Femur (tissue), 1 donor: ENCODE results near the gene SLC46A2.

Experiments used
- DNase-seq: peaks from one replicate; pipeline ENCODE4 v3.0.0-alpha.2; 2017

The SLC46A2 gene

GRCh38 chr9:112885324-112885723 is 5.4 kb downstream of the SLC46A2 start:
- no peak for DNase-seq

GRCh38 chr9:112884721-112885120 is 6.0 kb downstream of the SLC46A2 start:
- no peak for DNase-seq

DNA sequence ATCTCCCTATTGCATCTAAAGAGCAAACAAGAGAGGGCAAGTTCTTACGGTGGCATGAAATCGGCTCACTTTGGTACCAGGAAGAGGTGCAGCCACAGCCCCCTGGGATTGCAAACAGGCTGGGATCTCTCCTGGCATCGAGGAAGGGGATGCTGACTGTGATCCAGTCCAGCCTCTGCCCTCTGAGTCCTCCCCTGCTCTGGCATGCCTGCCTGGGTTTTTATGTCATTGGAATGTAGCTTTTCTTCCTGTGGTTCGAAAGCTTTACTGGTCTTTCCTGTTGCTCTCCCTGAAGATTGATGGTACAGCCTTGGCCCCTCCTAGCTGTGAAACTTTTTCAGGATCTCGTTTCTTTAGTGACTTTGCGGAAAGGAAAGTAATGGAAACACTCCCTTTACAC is 6.6 kb downstream of the SLC46A2 start:
- no peak for DNase-seq

DNA sequence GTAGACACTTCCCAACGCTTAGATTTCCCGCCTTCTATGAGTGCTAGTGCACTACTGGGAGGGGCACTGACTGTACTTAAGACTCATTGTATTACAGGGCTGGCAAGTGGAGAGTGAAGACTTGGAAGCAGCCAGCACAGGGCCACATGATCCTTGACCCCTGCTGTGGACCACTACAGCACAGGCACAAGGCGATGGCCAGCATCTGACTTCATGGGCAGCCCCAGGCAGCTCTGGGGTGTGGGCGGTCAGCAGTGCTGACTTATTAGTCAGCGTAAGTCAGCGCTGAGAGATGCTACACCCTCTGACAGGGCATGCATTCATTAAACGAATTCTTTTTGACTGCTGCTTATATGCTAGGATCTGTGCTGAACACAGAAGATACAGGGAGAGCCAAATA is 9.3 kb downstream of the SLC46A2 start:
- DNase-seq, result no peak

GRCh38 chr9:112880650-112881049 is 10.0 kb downstream of the SLC46A2 start:
- no peak for DNase-seq

- DNase-seq, result no peak
Measured at GRCh38 chr9:112878752-112879151, 11.9 kb downstream of the SLC46A2 start.

DNA sequence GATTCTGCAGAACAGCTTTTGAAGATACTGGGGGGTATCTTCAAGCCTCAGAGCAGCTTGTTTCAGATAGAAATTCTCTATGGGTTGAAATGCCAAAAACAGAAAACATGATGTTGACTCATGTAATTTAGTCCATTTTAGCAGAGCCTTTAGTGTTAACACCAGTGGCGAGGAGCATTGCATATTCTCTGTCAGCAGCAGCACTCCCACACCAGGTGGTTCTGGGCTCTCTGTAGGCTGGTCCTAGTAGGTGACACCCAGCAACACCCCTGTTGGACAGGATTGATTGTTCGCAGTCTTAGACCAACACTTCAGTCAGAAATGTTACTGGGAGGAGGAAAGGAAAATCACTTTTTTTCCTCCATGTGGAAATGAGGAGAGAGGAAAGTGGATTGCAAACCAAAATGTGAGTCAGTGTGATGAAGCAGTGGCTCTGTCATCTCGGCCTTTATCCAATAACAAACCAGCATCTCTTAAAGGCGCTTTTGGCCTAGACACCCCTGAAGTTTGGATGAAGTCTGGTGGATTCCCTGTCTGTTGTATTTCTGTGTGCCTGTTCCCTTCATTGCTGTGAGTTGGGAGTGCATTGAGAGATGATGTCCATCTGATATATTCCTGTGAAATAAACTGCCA is 16.8 kb downstream of the SLC46A2 start:
- DNase-seq, result no peak

GRCh38 chr9:112872019-112872418 is 18.7 kb downstream of the SLC46A2 start:
- DNase-seq, result no peak

DNA sequence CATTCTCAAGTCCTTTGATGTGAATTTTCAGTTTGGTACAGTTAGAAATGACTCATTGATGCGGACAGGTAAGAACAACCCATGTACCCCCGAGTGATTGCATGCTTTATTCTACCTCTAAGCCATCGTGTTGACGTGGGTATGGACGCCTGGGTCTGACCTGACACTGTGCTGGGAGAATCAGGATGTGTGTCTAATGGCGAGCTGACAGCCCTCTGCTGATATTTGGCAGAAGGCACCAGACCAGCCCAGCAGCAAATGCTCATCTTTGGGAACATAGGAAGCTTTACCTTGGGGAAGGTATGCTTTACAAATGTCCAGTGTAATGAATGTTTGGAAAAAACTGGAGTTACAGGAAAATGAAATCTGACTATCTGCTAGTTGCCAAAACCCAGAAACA is 20.1 kb downstream of the SLC46A2 start:
- no peak for DNase-seq

DNA sequence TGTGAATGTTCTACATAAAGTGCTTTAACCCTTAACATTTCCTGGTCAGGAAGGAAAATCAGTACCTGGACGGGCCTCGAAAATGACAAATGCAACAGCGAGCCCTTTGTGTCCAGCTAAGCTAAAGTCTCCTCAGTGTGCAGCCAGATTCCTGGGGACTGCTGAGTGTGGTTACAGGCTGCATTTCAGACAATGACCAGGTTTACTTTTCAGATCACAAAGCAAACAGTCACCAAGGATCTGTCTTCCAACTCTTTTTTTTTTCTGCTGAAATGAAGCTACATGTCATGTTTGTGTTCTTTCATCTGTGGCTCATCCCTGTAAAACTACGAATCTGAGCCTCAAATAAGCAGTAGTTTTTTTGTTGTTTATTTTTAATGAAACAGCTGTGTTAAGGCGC is 20.8 kb downstream of the SLC46A2 start:
- no peak for DNase-seq

DNA sequence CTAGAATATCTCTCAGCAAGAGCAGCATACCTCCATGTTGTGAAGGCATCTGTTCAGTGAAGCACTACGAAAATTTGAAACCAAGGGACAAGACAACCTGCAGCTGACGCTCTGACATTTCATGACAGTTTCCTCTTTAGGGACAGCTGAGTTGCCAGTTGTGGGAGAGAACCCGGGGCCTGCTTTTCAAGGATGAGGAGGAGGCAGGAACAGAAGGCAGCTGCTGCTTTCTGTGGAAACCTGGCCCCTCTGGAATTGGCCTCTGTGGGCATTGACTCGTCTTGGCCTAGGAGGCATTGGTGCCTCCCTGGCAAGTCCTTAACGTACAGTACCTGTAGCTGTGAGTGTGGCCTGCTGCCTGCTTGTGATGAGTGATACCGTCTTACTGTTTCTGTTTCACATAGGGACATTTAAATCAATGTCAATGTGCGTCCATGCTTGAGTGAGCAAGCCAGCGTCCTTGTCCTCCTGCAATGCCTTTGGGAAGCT is 21.6 kb downstream of the SLC46A2 start:
- DNase-seq, result no peak

DNA sequence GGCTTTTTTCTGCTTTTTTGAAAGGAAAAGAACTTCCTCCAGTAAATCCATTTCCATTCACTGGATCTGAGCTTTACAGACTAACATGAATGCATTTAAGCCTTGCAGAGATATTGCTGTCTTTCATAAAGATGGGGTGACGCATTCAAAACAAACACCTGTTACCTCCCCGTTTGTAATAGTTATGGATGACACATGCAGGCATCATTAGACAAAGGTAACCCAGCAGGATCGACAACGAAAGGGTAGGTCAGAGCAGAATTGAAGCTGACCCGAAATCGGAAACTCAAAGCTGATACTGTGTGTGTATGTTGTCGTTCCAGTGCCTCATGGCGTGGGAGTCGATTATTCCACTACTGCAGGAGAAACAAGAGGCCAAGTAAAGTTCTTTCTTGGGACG is 22.2 kb downstream of the SLC46A2 start:
- no peak for DNase-seq

- DNase-seq, result no peak
Measured at GRCh38 chr9:112867275-112867991, 23.2 kb downstream of the SLC46A2 start.

DNA sequence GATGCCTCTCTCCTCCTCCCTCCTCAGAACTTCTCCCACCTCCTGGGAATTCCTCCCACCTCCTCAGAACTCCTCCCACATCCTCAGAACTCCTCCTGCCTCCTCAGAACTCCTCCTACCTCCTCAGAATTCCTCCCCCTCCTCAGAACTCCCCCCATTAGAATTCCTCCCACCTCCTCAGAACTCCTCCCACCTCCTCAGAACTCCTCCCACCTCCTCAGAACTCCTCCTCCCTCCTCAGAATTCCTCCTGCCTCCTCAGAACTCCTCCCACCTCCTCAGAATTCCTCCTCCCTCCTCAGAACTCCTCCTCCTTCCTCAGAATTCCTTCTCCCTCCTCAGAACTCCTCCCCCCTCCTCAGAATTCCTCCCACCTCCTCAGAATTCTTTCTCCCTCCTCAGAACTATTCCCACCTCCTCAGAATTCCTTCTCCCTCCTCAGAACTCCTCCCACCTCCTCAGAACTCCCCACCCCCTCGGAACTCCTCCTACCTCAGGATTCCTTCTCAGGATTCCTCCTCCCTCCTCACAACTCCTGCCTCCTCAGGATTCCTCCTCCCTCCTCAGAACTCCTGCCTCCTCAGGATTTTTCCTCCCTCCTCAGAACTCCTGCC is 23.9 kb downstream of the SLC46A2 start:
- DNase-seq, result no peak

GRCh38 chr9:112864982-112865381 is 25.7 kb downstream of the SLC46A2 start:
- DNase-seq, result no peak

DNA sequence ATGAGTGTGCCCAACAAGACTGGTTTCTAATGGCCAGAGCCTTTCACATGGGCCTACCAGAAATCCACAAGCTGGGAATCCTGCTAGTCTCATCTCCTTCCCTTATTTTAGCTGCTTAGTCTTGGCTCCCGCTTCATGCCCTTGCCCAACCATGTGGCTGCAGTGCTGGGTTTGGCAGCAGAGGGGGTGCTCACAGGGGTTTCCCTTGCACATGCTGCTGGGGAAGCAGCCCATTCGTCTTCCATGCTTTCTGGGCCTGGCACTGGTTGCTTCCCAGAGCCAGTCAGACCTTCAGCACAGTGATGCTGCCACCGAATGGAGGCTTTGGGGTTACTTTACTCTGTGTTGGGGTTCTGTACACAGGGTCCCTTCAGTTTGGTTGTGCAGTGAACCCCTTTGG is 26.3 kb downstream of the SLC46A2 start:
- no peak for DNase-seq

DNA sequence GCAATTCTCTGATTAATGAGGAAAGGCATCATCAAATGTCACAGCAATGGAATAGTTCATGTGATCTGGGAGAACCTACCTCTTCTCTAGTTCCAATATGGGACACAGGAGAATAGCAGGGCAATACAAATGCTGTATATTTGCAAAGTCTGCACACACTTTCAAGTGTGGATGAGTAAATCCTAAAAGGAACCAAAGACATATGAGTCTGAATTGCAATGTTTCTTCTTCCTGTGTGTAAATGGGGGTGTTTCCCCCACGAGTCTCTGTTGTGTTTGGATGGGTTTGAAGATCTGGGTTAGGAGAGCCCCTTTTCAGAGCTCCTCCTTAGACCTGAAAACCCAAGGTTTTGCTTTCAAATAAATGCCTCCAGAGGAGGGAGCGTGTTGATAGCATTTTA is 26.9 kb downstream of the SLC46A2 start:
- no peak for DNase-seq

- DNase-seq, result no peak
Measured at GRCh38 chr9:112863214-112863613, 27.5 kb downstream of the SLC46A2 start.

DNA sequence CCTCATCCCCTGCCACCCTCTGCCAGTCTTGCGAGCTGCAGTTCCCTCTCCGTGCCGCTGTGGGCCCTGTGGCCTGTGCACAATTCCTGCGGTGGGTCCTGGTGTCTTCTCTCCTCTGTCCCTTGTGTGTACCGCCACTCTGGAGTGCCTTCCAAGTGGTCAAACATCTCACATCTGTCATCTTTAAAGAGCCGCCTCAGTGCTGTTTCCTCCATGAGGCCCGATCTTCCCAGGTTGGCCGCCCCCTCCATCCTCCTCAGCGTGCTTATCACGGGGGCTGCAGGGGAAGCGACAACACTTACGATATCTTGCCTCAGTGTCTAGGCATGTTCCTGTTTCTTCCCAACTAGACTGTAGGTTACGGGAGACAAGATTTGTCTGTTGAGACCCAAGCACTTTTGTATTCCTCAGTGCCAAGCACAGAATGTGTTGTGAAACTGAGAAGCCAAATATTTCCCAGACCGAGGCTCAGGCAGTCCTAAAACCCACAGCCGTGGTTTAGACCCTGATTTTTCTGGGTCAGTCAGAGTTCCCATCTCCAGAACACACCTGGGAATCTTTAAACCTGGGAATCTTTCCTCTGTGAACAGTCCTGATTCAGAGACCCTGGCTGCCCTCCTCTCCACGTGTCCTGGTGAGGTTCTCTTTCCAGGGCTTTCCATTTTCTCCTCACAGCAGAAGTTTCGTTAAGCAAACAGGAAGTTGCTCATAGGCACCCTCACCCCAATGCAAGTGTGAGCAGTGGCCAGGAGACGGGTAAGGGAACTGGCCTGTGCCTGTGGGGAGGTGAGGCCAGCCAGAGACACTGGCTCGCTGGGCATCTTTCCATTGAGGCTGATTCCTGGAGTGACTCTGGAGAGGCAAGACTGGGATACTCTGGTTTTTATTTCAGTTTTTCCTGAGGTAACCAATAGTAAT is 28.8 kb downstream of the SLC46A2 start:
- no peak for DNase-seq

DNA sequence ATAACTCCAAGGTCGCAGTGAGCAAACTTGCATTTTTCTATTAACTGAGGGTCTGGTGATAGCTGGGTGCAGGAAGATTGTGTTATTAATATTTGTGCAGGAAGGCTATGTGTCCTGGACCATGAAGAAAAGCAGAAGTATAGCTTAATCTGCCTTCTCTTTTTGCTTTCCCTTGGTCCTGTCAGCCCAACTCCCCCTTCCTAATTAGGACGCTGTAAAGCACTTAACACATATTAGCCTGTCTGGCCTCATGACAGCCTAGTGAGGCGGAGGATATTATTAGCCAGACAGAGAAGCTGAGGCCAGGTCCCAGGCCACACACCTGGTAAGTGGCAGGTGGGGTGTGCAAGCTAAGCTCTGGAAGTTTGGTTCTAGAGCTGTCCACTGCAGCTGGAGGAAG is 29.5 kb downstream of the SLC46A2 start:
- DNase-seq, result no peak

GRCh38 chr9:112860451-112860850 is 30.2 kb downstream of the SLC46A2 start:
- DNase-seq, result no peak

DNA sequence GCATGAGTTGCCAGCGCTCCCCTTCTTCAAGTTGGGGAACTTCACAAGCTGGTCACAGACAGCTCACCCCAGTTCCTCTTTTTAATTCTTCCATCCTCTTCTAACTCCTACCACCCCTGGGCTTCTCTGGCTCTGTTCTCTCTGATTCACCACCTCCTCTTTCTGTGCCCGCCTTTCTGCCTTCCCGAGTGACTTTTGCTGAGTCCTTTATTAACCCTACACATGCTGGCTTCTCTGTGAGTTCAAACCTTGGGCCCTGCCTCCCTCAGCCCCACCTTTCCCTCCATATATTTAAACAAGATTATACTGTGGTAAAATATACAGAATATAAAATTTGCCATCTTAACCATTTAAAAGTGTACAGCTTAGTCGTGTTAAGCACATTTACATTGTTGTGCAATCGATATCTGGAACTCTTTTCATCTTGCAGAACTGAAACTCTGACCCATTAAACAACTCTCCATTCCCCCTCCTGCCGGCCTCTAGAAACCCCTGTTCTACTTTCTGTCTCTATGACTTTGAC is 32.0 kb downstream of the SLC46A2 start:
- DNase-seq, result no peak

GRCh38 chr9:112858005-112858404 is 32.7 kb downstream of the SLC46A2 start:
- no peak for DNase-seq
